GM18508 (cell line): ENCODE data around the gene ENDOV.

Experiments used
- ATAC-seq: cut with Tn5 transposase; IDR thresholded peaks from one replicate; pipeline ENCODE4 v1.9.1; 2021; ENCODE audit warnings: moderate number of reproducible peaks; ENCODE audit not compliant: insufficient read depth, unreplicated experiment

ENDOV gene

DNA sequence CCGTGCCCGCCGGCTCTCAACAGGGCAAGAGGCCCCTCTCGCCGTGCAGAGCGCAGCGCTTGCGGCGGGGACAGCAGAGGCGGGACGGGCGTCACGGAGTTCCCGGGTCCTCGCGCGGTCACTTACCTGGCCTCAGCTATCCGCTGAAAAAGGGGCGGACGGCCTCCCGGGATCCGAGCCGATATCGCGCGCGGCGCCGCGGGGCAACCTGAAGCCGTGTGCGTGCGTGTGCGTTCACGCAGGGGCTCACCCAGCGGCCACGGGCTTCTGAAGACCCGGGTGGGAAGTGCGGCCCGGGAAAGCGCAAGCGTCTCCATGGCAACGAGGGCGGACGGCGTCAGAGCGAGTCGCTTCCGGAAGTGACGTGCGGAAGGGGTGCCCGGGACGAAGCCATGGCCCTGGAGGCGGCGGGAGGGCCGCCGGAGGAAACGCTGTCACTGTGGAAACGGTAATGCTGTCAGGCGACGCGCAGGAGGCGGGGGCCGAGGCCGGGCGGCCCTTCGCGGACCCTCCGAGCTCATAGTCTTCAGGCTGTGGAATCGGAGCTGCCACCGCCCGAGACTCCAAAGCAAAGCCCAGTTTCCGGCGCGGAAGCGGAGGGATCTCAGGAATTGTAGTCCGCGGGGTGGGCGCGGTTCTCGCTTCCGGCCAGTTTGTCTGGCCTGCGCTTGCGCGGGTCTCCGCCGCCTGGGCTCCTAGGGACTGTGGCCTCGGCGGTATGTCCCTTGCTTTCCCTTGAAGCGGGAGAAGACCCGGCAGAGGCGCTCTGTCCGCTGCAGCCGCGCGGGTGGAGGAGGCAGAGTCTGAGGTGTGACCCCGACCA is at the start of gene ENDOV:
Gene ENDOV (plus strand): TSS at position 365 of the 823 bp plus-strand sequence. CDS start 28 bp downstream, at position 393.
- ATAC-seq = no peak

GRCh38 chr17:80365983-80366382 is 49.0 kb upstream of the ENDOV start:
- ATAC-seq = no peak

DNA sequence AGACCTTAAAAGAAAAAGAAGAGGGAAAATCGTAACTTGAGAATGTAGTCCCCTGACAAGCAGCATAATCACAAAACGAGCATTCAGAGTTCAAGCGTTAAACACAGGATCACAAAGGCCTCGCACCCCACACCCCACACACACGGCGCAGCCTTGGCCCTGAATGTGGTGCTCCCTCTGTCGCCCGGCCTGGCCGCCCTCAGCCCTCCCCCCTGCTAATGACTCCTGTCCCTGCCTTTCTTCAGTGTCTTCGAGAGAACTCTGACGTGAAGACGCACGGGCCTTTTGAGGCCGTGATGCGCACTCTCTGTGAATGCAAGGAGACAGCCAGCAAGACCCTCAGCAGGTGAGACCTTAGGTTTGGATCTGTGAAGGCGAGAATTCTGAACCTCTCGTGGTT is 47.5 kb upstream of the ENDOV start:
- ATAC-seq = no peak

DNA sequence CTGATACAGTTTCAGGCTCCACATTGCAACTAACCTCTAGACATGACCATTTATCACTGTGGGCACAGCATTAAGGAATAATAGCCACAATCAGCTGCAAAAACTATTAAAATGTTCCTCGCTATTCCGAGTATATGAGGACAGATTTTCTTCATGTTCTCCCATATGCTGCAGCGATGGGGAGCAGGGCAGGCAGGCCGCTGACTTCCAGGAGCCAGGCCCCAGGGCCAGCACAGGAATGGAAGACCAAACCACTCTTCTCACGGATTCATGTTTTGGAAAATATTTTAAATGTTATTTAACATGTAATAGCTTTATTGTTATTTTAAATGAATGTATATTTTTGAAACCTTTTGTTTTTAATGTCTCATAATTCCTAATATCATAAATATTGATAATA is 43.8 kb upstream of the ENDOV start:
- no peak for ATAC-seq

GRCh38 chr17:80372456-80372855 is 42.5 kb upstream of the ENDOV start:
- ATAC-seq = no peak

- no peak for ATAC-seq
Observed at GRCh38 chr17:80372922-80373570, 41.9 kb upstream of the ENDOV start.

DNA sequence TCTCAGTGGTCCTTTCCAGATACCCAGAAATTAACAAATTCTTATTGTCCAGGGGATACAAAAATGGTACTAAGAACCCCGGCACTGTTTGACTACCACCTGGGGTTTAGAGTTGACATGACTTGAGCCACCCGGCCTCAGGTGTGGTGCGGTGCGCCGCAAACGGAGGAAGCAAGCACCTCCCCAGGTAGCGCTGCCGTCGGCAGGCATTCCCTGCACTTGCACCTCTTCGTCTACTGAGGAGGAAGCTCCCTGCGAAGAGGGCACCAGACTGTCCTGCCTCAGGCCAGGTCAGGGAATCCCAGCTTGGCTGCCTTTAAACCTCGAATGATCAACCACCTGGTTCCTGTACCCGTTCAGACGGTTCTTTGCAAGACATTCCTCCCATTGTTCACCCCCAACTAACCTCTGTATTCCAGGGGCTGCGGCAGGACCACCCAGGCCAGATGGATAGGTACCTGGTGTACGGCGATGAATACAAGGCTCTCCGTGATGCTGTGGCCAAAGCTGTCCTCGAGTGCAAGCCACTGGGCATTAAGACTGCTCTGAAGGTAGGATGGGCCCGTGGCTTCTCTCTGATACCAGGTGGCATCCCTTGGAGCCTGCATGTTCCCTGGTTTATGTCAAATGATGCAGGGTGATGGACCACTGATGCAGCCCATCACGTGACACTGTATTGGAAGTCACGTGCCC is 40.8 kb upstream of the ENDOV start:
- ATAC-seq = no peak

GRCh38 chr17:80374732-80375585 is 40.0 kb upstream of the ENDOV start:
- ATAC-seq = no peak

GRCh38 chr17:80376531-80376930 is 38.4 kb upstream of the ENDOV start:
- ATAC-seq = no peak

- ATAC-seq = no peak
Observed at GRCh38 chr17:80377798-80378197, 37.2 kb upstream of the ENDOV start.

- no peak for ATAC-seq
Observed at GRCh38 chr17:80379348-80379747, 35.6 kb upstream of the ENDOV start.

DNA sequence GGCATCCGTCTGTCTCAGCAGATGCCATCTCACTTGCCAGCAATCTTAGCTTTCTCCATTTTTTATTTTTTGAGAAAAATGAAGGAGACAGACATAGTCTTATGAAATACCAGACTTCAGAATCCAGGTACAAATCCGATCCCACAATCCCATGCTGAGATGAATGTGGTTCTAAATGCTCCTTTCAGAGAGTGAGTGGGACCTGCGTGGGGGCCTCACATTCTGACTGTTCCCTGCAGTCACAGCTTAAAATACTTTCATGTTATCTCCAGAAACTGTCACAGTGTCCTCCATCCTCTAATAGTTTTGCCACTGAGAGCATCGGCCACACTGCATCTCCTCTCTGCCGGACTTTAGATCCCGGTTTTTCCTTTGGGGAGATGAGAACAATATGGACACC is 34.9 kb upstream of the ENDOV start:
- ATAC-seq = no peak

DNA sequence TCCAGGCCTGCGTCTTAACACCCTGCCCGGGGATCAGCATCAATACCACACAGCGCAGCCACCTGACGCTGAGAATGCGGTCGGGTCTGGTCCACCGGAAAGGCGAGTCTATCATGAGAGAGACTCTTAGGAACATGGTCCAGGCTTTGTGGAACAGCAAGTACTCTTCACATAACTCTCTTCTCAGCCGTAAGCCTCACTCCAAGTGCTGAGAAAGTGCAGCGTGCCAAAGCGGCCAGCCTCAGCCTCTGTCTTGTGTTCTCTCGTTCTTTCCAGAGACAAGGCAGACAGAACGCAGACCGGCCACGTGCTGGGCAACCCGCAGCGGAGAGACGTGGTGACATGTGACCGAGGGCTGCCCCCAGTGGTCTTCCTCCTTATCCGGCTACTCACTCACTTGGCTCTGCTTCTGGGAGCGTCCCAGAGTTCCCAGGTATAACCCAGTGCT is 34.4 kb upstream of the ENDOV start:
- ATAC-seq = no peak

- ATAC-seq = no peak
Observed at GRCh38 chr17:80381416-80381923, 33.5 kb upstream of the ENDOV start.

- ATAC-seq = no peak
Observed at GRCh38 chr17:80382446-80382845, 32.5 kb upstream of the ENDOV start.

- ATAC-seq = no peak
Observed at GRCh38 chr17:80382956-80383355, 32.0 kb upstream of the ENDOV start.

DNA sequence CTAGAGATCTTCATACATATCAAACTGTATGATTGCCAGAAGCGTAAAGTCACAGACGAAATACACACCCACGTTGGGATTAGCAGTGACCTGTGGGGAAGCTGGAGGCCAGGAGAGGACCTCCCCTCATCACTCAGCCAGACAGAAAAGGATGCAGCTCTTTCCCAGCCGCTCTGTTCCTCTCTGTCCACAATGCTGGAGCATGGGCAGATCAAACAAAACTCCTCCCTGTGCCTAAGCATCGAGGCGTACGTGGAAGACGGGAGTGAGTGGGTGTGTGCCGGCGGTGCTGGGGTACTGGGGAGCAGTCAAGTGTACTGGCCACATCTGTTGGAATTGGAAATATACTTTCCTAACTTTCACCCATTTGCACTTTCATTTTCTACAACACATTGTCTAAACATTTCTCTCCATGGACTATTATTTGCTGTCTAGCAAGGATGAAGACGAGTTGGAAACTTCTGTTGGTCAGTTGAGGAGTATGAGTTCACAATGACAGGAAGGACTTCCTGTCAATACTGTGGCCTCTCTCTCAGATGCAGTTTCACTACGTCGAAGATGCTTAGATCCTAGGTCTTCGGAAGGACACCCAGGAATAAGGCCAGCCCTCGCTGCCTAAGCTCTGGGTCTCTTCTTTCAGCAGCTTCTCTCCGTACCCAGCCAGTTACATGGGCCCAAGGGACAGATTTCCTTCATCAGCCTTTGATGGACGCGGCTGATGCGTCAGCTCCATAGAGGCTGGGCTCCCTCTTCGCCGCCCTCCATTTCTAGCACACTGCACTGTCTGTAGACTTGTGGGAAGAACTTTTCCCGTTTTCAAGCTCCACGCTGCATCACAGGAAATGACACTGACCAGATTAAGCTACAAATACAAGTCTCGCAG is 30.6 kb upstream of the ENDOV start:
- no peak for ATAC-seq

- ATAC-seq = no peak
Observed at GRCh38 chr17:80385046-80385445, 29.9 kb upstream of the ENDOV start.

DNA sequence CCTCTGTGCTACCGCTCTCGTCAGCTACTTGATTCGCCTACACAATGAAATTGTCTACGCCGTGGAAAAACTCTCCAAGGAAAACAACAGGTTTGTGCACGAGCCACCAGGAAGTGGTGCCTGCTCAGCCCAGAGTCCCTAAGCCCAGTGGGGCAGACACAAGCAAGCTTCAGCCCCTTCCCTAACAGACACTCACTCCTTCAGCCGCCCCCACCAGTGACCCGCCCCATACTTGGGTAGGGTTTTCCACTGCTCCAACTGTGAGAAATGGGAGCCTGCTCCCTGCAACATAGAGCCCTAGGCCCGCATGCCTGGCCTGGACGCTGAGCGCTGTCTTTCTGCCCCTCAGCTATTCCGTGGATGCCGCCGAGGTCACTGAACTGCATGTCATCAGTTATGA is 28.6 kb upstream of the ENDOV start:
- no peak for ATAC-seq
